Neuronal stem cell (in vitro differentiated cells): ENCODE measurements around the gene GIGYF2.

Source experiments
- DNase-seq: peaks from one replicate; pipeline ENCODE4 v3.0.0-alpha.2; 2013; ENCODE audit warnings: low spot score
- H2AFZ ChIP-seq: one replicate; pipeline ENCODE4 v1.6.1; 2013; ENCODE audit warnings: mild to moderate bottlenecking, low read length, inconsistent platforms
- H2AK5ac ChIP-seq: 2 replicates; pipeline ENCODE4 v1.6.1; 2013; ENCODE audit warnings: low read depth, mild to moderate bottlenecking, inconsistent platforms, low read length, moderate library complexity, mixed read lengths
- H2BK120ac ChIP-seq: 2 replicates; pipeline ENCODE4 v1.6.1; 2013; ENCODE audit warnings: low read depth, mild to moderate bottlenecking, inconsistent platforms, low read length, moderate library complexity, mixed read lengths
- H2BK12ac ChIP-seq: one replicate; pipeline ENCODE4 v1.6.1; 2013; ENCODE audit warnings: low read length, inconsistent platforms
- H2BK15ac ChIP-seq: 2 replicates; pipeline ENCODE4 v1.6.1; 2013; ENCODE audit warnings: mild to moderate bottlenecking, low read length, inconsistent platforms, mixed read lengths
- H2BK5ac ChIP-seq: one replicate; pipeline ENCODE4 v1.6.1; 2013; ENCODE audit warnings: inconsistent platforms, mild to moderate bottlenecking, low read length, moderate library complexity
- H3K14ac ChIP-seq: one replicate; pipeline ENCODE4 v1.6.1; 2013; ENCODE audit warnings: low read length, inconsistent platforms
- H3K18ac ChIP-seq: 2 replicates; pipeline ENCODE4 v1.6.1; 2013; ENCODE audit warnings: low read length, inconsistent platforms
- H3K23ac ChIP-seq: 2 replicates; pipeline ENCODE4 v1.6.1; 2013; ENCODE audit warnings: low read depth, mild to moderate bottlenecking, mixed read lengths, low read length, inconsistent platforms; ENCODE audit not compliant: poor library complexity
- H3K27ac ChIP-seq: replicated peaks from 3 replicates; pipeline ENCODE4 v1.5.1; 2013; ENCODE audit warnings: low read length, inconsistent platforms
- H3K27me3 ChIP-seq, 3 experiments: 2 replicates each; pipeline ENCODE4 v1.6.1; 2013; ENCODE audit warnings: low read length in 3 of 3, mild to moderate bottlenecking in 2 of 3, inconsistent platforms in 1 of 3, low read depth in 1 of 3, mixed read lengths in 1 of 3, moderate library complexity in 1 of 3; ENCODE audit not compliant: control insufficient read depth in 3 of 3, insufficient read depth in 3 of 3
- H3K36me3 ChIP-seq, 2 donors: replicated peaks in 1 of 2; 2 replicates each; pipeline ENCODE4 v1.6.1; 2013; ENCODE audit warnings: low read length in 2 of 2; ENCODE audit not compliant: control insufficient read depth in 2 of 2, insufficient read depth in 2 of 2
- H3K4ac ChIP-seq: 2 replicates; pipeline ENCODE4 v1.6.1; 2013; ENCODE audit warnings: inconsistent platforms, mild to moderate bottlenecking, low read length, moderate library complexity
- H3K4me1 ChIP-seq, 2 donors: 1 replicate in 1 of 2; 2 replicates in 1 of 2; pipeline ENCODE4 v1.6.1; 2013; ENCODE audit warnings: low read length in 2 of 2, low read depth in 1 of 2; ENCODE audit not compliant: control insufficient read depth in 2 of 2, insufficient read depth in 1 of 2
- H3K4me2 ChIP-seq: one replicate; pipeline ENCODE4 v1.6.1; 2013; ENCODE audit warnings: mild to moderate bottlenecking, low read length, inconsistent platforms; ENCODE audit not compliant: insufficient read depth, poor library complexity, severe bottlenecking
- H3K4me3 ChIP-seq, 2 donors: 2 replicates each; pipeline ENCODE4 v1.5.1; 2013; ENCODE audit warnings: low read length in 2 of 2, mild to moderate bottlenecking in 2 of 2, inconsistent platforms in 1 of 2, moderate library complexity in 1 of 2
- H3K79me1 ChIP-seq: one replicate; pipeline ENCODE4 v1.6.1; 2013; ENCODE audit warnings: low read depth, mild to moderate bottlenecking, inconsistent platforms, low read length, moderate library complexity
- H3K9ac ChIP-seq: one replicate; pipeline ENCODE4 v1.6.1; 2013; ENCODE audit warnings: mild to moderate bottlenecking, low read depth, low read length, inconsistent platforms; ENCODE audit not compliant: poor library complexity
- H3K9me3 ChIP-seq, 2 donors: replicated peaks in 1 of 2; 2 replicates each; pipeline versions ENCODE3 to v1.6.1; 2013; ENCODE audit warnings: low read length in 2 of 2, mild to moderate bottlenecking in 2 of 2, inconsistent platforms in 1 of 2, low read depth in 1 of 2, mixed read lengths in 1 of 2, moderate library complexity in 1 of 2; ENCODE audit not compliant: control insufficient read depth in 2 of 2, insufficient read depth in 1 of 2
- H4K8ac ChIP-seq: one replicate; pipeline ENCODE4 v1.6.1; 2013; ENCODE audit warnings: low read depth, mild to moderate bottlenecking, inconsistent platforms, low read length, moderate library complexity
- H4K91ac ChIP-seq: one replicate; pipeline ENCODE4 v1.6.1; 2013; ENCODE audit warnings: low read length, low read depth, mild to moderate bottlenecking, inconsistent platforms; ENCODE audit not compliant: poor library complexity
- WGBS, 2 donors: extraction: QIAGEN DNeasy Blood & Tissue Kit; methylation state at CpG; one replicate each; pipeline ENCODE4 v1.1.7; 2013; ENCODE audit warnings: missing lambda C conversion rate in 2 of 2, mixed read lengths in 1 of 2; ENCODE audit not compliant: insufficient read length in 2 of 2, insufficient replicate concordance in 1 of 2; ENCODE audit errors: extremely low coverage in 2 of 2; 5-methylcytosine and 5-hydroxymethylcytosine counted together

Gene GIGYF2

DNA sequence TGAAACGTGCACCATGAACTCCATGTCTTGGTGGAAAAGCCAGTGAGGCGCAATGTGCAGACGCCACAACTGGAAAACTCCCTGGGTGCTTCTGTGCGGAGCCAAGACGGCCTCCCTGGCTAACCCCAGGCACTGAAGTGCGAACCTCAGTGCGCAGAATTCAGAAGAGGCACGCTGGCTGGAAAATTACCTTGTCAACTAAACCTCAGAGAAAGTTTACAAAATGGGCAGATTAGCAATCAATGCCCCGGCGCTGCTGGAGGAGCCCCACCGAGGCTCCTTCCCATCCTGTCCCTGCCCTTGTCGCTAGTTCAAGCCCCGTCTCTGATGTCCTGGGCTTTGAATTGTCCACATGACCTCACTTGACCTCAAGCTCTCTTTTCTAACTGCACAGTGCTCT is 195.1 kb downstream of the GIGYF2 start:
- no peak overlapping the region for H3K4me2 ChIP-seq
- H3K4me1 ChIP-seq, result peaks cover 6 to 10% of the 10 kb centered on the region in 2 donors
- H3K18ac ChIP-seq, result peak overlapping the region; percentile 42
- H4K91ac ChIP-seq, result no peak overlapping the region
- no peak overlapping the region for H3K9ac ChIP-seq
- H3K23ac ChIP-seq, result no peak overlapping the region
- H3K79me1 ChIP-seq, result no peaks in the 10 kb centered on the region
- peak overlapping the region; percentile 36 for H2AK5ac ChIP-seq
- H3K27ac ChIP-seq, result no peak overlapping the region
- WGBS, 2 donors, result no CpG with 5 or more reads among the region's 13 CpGs
- H3K27me3 ChIP-seq, result no peaks in the 10 kb centered on the region
- no peak overlapping the region for H3K14ac ChIP-seq
- no peaks in the 10 kb centered on the region for H3K36me3 ChIP-seq
- no peak overlapping the region for H4K8ac ChIP-seq
- DNase-seq, result no peak
- no peak overlapping the region for H3K4ac ChIP-seq
- no peak overlapping the region for H2BK120ac ChIP-seq
- no peak overlapping the region for H3K4me3 ChIP-seq
- H3K9me3 ChIP-seq, result no peaks in the 10 kb centered on the region
- H2BK5ac ChIP-seq, result no peak overlapping the region
- no peak overlapping the region for H2BK12ac ChIP-seq
- H2BK15ac ChIP-seq, result peak overlapping the region; percentile 45
- H2AFZ ChIP-seq, result no peak overlapping the region

DNA sequence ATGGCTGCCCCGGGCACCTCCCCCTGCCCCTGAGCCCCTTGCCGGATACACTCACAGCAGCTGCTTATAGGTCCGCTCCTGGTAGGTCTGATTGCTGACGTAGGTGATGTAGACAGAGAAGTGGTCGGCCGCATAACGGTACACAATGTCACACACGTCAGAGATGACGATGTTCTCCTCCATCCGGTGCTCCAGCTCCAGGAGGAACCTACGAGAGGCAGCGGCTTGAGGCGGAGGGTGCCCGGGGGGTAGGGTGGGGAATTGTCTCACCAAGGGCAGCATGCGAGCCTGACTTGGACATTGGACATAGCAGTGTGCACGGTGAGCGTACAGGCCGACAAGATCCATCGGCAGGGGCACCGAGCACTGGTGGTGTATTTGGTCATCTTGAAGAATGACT is 195.7 kb downstream of the GIGYF2 start:
- no peak overlapping the region for H2BK5ac ChIP-seq
- H2AFZ ChIP-seq, result no peak overlapping the region
- no peak overlapping the region for H3K4ac ChIP-seq
- no peak overlapping the region for H4K8ac ChIP-seq
- H3K27me3 ChIP-seq, result no peaks in the 10 kb centered on the region
- no peak overlapping the region for H2BK12ac ChIP-seq
- H3K4me1 ChIP-seq, result peaks cover 6 to 10% of the 10 kb centered on the region in 2 donors
- no peak overlapping the region for H3K18ac ChIP-seq
- H3K79me1 ChIP-seq, result no peaks in the 10 kb centered on the region
- WGBS, 2 donors, result no CpG with 5 or more reads among the region's 20 CpGs
- H3K9ac ChIP-seq, result no peak overlapping the region
- no peak overlapping the region for H4K91ac ChIP-seq
- DNase-seq, result no peak
- peak overlapping the region; percentile 3 for H3K23ac ChIP-seq
- H3K36me3 ChIP-seq, result no peaks in the 10 kb centered on the region
- H3K9me3 ChIP-seq, result no peaks in the 10 kb centered on the region
- peak overlapping the region; percentile 71 for H2AK5ac ChIP-seq
- no peak overlapping the region for H3K14ac ChIP-seq
- H3K27ac ChIP-seq, result no peak overlapping the region
- H3K4me2 ChIP-seq, result no peak overlapping the region
- H2BK120ac ChIP-seq, result no peak overlapping the region
- no peak overlapping the region for H3K4me3 ChIP-seq
- peak overlapping the region; percentile 60 for H2BK15ac ChIP-seq

DNA sequence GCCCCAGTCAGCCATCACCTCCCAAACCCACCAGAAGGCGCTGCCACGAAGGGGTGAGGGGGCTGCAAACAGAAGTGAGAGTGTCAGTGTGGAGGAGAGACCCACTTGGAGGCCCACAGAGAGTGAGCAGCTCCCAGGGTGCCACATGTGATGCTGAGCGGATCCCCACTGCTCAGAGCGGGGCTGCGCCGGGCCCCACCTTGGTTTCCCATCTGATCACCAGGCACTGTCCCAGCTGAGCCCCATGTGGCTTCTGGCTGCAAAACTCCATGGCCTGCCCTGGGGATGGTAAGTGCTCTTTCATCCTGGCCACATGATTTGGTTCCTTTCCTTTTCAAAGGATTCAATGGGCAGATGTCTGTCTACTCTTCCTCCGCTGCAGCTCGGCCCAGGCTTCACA is 196.7 kb downstream of the GIGYF2 start:
- DNase-seq, result no peak
- H3K27ac ChIP-seq, result no peak overlapping the region
- peak overlapping the region; percentile 68 for H3K18ac ChIP-seq
- H3K27me3 ChIP-seq, result no peaks in the 10 kb centered on the region
- no peak overlapping the region for H3K14ac ChIP-seq
- H3K4me2 ChIP-seq, result no peak overlapping the region
- no peaks in the 10 kb centered on the region for H3K36me3 ChIP-seq
- no peak overlapping the region for H3K23ac ChIP-seq
- no peak overlapping the region for H4K91ac ChIP-seq
- H3K4me1 ChIP-seq, result peaks cover 6 to 10% of the 10 kb centered on the region in 2 donors
- no peak overlapping the region for H3K4me3 ChIP-seq
- no peak overlapping the region for H3K9ac ChIP-seq
- H4K8ac ChIP-seq, result no peak overlapping the region
- no peak overlapping the region for H3K4ac ChIP-seq
- H2BK12ac ChIP-seq, result no peak overlapping the region
- no peaks in the 10 kb centered on the region for H3K79me1 ChIP-seq
- no CpG with 5 or more reads among the region's 8 CpGs for WGBS, 2 donors
- no peak overlapping the region for H2BK5ac ChIP-seq
- no peaks in the 10 kb centered on the region for H3K9me3 ChIP-seq
- no peak overlapping the region for H2AK5ac ChIP-seq
- no peak overlapping the region for H2BK15ac ChIP-seq
- H2AFZ ChIP-seq, result peak overlapping the region; percentile 32
- H2BK120ac ChIP-seq, result no peak overlapping the region

DNA sequence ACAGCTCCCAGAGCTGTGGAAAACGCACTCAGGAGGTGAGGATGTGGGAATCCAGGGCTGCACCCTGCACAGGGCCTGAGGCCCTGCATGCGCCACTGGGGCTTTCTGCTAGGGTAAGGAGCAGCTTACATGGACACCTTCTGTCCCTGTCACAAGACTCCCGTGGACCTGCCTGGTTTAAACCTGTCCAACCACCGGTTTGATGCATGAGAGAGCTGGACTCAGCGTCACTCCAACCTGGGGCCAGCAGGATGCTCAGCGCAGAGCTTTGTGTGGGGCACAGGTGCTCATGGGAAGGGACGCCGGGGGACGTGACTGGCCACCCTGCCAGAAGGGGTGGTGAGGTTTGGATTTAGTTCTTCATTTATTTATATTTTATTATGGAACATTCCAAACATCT is 197.1 kb downstream of the GIGYF2 start:
- DNase-seq, result no peak
- no peak overlapping the region for H3K23ac ChIP-seq
- H3K4me2 ChIP-seq, result no peak overlapping the region
- H3K4me3 ChIP-seq, result no peak overlapping the region
- H2BK12ac ChIP-seq, result no peak overlapping the region
- H2BK120ac ChIP-seq, result no peak overlapping the region
- H3K27ac ChIP-seq, result no peak overlapping the region
- no peaks in the 10 kb centered on the region for H3K27me3 ChIP-seq
- H3K14ac ChIP-seq, result no peak overlapping the region
- H3K36me3 ChIP-seq, result no peaks in the 10 kb centered on the region
- no peak overlapping the region for H2BK5ac ChIP-seq
- peak overlapping the region; percentile 68 for H3K18ac ChIP-seq
- no CpG with 5 or more reads among the region's 9 CpGs for WGBS, 2 donors
- H2BK15ac ChIP-seq, result no peak overlapping the region
- no peak overlapping the region for H4K8ac ChIP-seq
- peak overlapping the region; percentile 32 for H2AFZ ChIP-seq
- H3K4ac ChIP-seq, result no peak overlapping the region
- no peaks in the 10 kb centered on the region for H3K9me3 ChIP-seq
- H4K91ac ChIP-seq, result no peak overlapping the region
- no peaks in the 10 kb centered on the region for H3K79me1 ChIP-seq
- no peak overlapping the region for H3K9ac ChIP-seq
- peaks cover 6 to 10% of the 10 kb centered on the region in 2 donors for H3K4me1 ChIP-seq
- no peak overlapping the region for H2AK5ac ChIP-seq
